K562 (cell line): ENCODE measurements around the gene OSBPL1A. TPM values are rescaled to one million over a fixed set of nuclear protein-coding genes. Genes with fewer than 3 reads are reported as not detected.

ENCODE experiments used
- DACH1 ChIP-seq: fragments of 450-650 bp; IDR thresholded peaks from 2 replicates; pipeline ENCODE4 v1.6.1; 2018; ENCODE audit not compliant: partially characterized antibody
- GTF2E2 ChIP-seq: fragments of 200-800 bp; sonication (Bioruptor generic); IDR thresholded peaks from 2 replicates; pipeline ENCODE4 v1.6.1; 2016; ENCODE audit warnings: missing genetic modification characterization, missing compliant biosample characterization
- NELFE ChIP-seq: IDR thresholded peaks from 2 replicates; pipeline ENCODE4 v1.6.1; 2011; ENCODE audit warnings: mild to moderate bottlenecking; ENCODE audit not compliant: insufficient read depth, insufficient read length
- ZNF224 ChIP-seq: sonication (generic); formaldehyde crosslinking; IDR thresholded peaks from 2 replicates; pipeline ENCODE4 v1.8.0; 2022; ENCODE audit warnings: mild to moderate bottlenecking, missing genetic modification reagents
- ZNF444 ChIP-seq: fragments of 250-450 bp; sonication (Bioruptor Pico); IDR thresholded peaks from 2 replicates; pipeline ENCODE4 v1.4.0; 2020; ENCODE audit warnings: mild to moderate bottlenecking, moderate library complexity
- polyA plus RNA-seq, 8 experiments: library from polyadenylated mRNA; depleted of rRNA in 4 of 8; stranded (reverse) in 5 of 8; unstranded in 3 of 8; fragments of >200 nt; fragmentation: Nextera tagmentation in 2 of 8; fragmentation: Illumina TruSeq in 1 of 8; extraction: Ambion mirVana in 2 of 8; extraction: Trizol in 1 of 8; gene quantifications; 2 replicates each; pipeline versions ENCODE4 v1.2.1 to v1.2.3, GENCODE V29; 2011 to 2014; ENCODE audit warnings: inconsistent platforms in 1 of 8, missing spikeins in 1 of 8
- total RNA-seq, 7 experiments: library from RNA; depleted of rRNA in 6 of 7; stranded (reverse); fragments of >200 nt in 6 of 7; fragmentation: Illumina TruSeq in 2 of 7; extraction: Trizol in 2 of 7; gene quantifications; 2 replicates each; pipeline versions ENCODE4 v1.2.1 to v1.2.3, GENCODE V29; 2011 to 2021; ENCODE audit warnings: low replicate concordance in 1 of 7
- TF ChIP-seq, protein P1 (sequence below), 2 experiments: fragments of 450-650 bp; IDR thresholded peaks; 2 replicates each; pipeline ENCODE4 v1.6.1; 2016; ENCODE audit warnings: mild to moderate bottlenecking in 2 of 2, borderline replicate concordance in 1 of 2, low read depth in 1 of 2, moderate library complexity in 1 of 2
- TF ChIP-seq, protein P2 (sequence below): conservative IDR thresholded peaks from 2 replicates; pipeline ENCODE4 v1.6.1; 2011; ENCODE audit warnings: low read depth, mild to moderate bottlenecking, low read length; ENCODE audit not compliant: control insufficient read depth
- TF ChIP-seq, protein P3 (sequence below): fragments of 150-350 bp; conservative IDR thresholded peaks from 2 replicates; pipeline ENCODE4 v1.6.1; 2014; ENCODE audit warnings: low read length
- TF ChIP-seq, protein P4 (sequence below): fragments of 250-450 bp; sonication (Bioruptor Pico); IDR thresholded peaks from 2 replicates; pipeline ENCODE4 v1.4.0; 2020; ENCODE audit warnings: mild to moderate bottlenecking, moderate library complexity
- TF ChIP-seq, protein P5 (sequence below), 2 experiments: fragments of 450-650 bp in 1 of 2; sonication (generic) in 1 of 2; formaldehyde crosslinking in 1 of 2; IDR thresholded peaks in 1 of 2; conservative IDR thresholded peaks in 1 of 2; 2 replicates each; pipeline versions ENCODE4 v1.6.1 to v1.8.1; 2016 to 2023; ENCODE audit warnings: mild to moderate bottlenecking in 2 of 2, moderate library complexity in 2 of 2, inconsistent platforms in 1 of 2, missing genetic modification reagents in 1 of 2

The OSBPL1A gene
- total and polyA plus RNA-seq, 9 of the 15 experiments (the other 6 are each of a cell fraction or from before 2014, with no cell fraction given) = 0.40 to 0.49 TPM; not detected in 7

DNA sequence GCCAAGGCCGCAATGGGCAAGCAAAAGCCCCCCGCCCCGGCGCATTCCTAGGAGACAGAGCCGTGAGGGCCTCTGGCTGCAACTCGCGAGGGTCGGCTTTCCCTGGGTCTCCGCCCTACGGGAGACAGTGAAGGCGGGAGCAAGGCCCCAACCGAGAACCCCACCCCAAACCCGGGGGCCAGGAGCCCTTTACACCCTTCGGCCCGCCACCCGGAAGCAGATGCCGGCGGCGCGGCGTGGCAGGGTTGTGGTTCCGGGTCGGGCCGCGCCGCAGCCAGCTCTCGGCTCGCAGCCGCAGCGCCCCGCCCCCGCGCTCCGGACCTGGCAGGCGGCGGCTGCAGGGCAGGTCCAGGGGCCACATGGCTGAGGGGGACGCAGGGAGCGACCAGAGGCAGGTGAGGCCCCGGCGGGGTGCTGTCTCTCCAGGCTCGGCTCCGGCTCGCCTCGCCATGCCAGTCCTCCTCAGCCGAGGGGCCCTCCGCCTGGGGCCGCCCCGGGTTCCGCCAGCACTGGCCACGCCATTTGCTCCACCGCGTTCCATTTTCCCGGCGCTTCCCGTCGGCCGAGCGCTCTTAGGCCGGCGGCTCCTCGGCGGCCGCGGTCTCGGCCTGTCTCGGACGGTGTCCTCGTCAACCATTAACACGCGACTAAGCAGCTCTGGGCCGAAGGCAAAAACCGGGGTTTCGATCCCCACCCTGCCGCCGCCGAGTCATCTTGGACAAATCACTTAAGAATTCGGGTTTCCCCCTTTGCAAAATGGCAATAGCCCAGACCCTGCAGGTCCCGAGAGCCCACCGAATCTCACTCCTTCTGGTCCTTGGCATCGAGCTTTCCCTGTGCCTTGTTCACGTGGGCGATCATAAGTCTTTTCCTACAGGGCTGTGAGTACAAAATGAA, 29.0 kb upstream of the OSBPL1A start, which contains the start of gene IMPACT (continued):
- TF ChIP-seq, protein P1, sequence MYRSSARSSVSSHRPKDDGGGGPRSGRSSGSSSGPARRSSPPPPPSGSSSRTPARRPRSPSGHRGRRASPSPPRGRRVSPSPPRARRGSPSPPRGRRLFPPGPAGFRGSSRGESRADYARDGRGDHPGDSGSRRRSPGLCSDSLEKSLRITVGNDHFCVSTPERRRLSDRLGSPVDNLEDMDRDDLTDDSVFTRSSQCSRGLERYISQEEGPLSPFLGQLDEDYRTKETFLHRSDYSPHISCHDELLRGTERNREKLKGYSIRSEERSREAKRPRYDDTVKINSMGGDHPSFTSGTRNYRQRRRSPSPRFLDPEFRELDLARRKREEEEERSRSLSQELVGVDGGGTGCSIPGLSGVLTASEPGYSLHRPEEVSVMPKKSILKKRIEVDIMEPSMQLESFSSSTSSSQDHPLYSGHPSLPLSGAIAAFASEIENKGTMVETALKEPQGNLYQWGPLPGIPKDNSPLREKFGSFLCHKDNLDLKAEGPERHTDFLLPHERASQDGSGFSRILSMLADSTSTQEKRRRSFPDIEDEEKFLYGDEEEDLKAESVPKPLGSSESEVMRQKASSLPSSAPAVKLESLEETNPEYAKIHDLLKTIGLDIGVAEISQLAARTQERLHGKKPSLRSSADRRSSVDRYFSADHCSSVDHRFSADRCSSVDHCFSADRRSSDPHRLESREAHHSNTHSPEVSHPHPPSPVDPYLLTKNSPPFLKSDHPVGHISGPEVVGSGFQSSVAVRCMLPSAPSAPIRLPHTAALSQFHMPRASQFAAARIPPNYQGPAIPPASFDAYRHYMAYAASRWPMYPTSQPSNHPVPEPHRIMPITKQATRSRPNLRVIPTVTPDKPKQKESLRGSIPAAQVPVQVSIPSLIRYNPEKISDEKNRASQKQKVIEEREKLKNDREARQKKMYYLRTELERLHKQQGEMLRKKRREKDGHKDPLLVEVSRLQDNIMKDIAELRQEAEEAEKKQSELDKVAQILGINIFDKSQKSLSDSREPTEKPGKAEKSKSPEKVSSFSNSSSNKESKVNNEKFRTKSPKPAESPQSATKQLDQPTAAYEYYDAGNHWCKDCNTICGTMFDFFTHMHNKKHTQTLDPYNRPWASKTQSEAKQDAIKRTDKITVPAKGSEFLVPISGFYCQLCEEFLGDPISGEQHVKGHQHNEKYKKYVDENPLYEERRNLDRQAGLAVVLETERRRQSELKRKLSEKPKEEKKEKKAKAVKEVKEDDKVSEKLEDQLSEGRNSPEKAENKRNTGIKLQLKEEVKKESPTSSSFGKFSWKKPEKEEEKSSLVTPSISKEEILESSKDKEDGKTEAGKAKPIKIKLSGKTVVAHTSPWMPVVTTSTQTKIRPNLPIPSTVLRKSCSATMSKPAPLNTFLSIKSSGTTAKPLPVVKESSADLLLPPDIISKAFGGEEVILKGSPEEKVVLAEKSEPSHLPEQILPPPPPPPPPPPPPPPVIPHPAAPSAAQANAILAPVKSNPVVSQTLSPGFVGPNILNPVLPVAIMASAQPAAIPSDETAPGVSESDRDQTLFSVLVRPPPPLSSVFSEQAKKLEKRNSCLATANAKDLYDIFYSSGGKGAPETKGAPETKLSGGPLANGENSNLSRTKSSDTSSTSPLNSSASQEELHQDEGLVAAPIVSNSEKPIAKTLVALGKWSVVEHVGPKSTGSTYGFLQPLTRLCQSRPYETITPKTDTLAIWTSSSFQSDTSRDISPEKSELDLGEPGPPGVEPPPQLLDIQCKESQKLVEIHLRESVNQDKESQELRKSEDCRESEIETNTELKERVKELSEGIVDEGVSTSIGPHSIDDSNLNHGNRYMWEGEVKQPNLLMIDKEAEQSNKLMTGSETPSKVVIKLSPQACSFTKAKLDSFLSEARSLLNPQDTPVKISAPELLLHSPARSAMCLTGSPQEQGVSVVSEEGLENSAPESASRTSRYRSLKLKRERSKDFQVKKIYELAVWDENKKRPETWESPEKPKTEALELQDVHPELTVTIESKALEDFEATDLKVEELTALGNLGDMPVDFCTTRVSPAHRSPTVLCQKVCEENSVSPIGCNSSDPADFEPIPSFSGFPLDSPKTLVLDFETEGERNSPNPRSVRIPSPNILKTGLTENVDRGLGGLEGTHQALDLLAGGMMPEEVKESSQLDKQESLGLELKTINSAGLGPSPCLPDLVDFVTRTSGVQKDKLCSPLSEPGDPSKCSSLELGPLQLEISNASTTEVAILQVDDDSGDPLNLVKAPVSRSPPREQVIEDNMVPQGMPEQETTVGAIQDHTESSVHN (IDR thresholded peaks at IDR 0.05; ENCODE audit: borderline replicate concordance in 1 of 2, low read depth in 1 of 2) = no peak
- TF ChIP-seq ZNF224 (CRISPR knock-in tag) (no peak), NELFE (no peak), GTF2E2 (tag) (no peak; the same call in 1 of the 2 replicates), ZNF444 (CRISPR knock-in tag) (no peak), DACH1 (no peak)
- TF ChIP-seq, protein P2, sequence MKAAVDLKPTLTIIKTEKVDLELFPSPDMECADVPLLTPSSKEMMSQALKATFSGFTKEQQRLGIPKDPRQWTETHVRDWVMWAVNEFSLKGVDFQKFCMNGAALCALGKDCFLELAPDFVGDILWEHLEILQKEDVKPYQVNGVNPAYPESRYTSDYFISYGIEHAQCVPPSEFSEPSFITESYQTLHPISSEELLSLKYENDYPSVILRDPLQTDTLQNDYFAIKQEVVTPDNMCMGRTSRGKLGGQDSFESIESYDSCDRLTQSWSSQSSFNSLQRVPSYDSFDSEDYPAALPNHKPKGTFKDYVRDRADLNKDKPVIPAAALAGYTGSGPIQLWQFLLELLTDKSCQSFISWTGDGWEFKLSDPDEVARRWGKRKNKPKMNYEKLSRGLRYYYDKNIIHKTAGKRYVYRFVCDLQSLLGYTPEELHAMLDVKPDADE = no peak
- TF ChIP-seq, protein P3, sequence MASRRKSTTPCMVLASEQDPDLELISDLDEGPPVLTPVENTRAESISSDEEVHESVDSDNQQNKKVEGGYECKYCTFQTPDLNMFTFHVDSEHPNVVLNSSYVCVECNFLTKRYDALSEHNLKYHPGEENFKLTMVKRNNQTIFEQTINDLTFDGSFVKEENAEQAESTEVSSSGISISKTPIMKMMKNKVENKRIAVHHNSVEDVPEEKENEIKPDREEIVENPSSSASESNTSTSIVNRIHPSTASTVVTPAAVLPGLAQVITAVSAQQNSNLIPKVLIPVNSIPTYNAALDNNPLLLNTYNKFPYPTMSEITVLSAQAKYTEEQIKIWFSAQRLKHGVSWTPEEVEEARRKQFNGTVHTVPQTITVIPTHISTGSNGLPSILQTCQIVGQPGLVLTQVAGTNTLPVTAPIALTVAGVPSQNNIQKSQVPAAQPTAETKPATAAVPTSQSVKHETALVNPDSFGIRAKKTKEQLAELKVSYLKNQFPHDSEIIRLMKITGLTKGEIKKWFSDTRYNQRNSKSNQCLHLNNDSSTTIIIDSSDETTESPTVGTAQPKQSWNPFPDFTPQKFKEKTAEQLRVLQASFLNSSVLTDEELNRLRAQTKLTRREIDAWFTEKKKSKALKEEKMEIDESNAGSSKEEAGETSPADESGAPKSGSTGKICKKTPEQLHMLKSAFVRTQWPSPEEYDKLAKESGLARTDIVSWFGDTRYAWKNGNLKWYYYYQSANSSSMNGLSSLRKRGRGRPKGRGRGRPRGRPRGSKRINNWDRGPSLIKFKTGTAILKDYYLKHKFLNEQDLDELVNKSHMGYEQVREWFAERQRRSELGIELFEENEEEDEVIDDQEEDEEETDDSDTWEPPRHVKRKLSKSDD = no peak
- TF ChIP-seq, protein P4, sequence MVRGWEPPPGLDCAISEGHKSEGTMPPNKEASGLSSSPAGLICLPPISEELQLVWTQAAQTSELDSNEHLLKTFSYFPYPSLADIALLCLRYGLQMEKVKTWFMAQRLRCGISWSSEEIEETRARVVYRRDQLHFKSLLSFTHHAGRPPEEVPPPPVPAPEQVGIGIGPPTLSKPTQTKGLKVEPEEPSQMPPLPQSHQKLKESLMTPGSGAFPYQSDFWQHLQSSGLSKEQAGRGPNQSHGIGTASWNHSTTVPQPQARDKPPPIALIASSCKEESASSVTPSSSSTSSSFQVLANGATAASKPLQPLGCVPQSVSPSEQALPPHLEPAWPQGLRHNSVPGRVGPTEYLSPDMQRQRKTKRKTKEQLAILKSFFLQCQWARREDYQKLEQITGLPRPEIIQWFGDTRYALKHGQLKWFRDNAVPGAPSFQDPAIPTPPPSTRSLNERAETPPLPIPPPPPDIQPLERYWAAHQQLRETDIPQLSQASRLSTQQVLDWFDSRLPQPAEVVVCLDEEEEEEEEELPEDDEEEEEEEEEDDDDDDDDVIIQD = peak; percentile 93
- TF ChIP-seq, protein P5, sequence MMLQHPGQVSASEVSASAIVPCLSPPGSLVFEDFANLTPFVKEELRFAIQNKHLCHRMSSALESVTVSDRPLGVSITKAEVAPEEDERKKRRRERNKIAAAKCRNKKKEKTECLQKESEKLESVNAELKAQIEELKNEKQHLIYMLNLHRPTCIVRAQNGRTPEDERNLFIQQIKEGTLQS (IDR thresholded peaks at IDR 0.05) = no peak
- TF ChIP-seq, protein P5 (CRISPR knock-in tag; conservative IDR thresholded peaks at IDR 0.05) = no peak
